Left colon (tissue), 2 donors: ENCODE results near the gene TIMM13. TPM values are rescaled to one million over a fixed set of nuclear protein-coding genes. Genes with fewer than 3 reads are reported as not detected.
"Not testable (repeated sequence)": the region's sequence is repeated elsewhere in the genome, so short reads cannot be mapped to it uniquely, and the experiment has no call there.

Source experiments
- ATAC-seq: fragments of 200-7000 bp; cut with Tn5 transposase; one replicate; pipeline ENCODE4 v1.9.1; 2020; ENCODE audit warnings: mild to moderate bottlenecking, moderate library complexity
- DNase-seq, 2 donors: peaks; one replicate each; pipeline ENCODE4 v3.0.0-alpha.2; 2020
- intact Hi-C, 2 donors: fragments of 100-400 bp; cut with DNase I in 1 of 2; cut with micrococcal nuclease in 1 of 2; formaldehyde crosslinking; loops; one replicate each; pipeline versions ENCODE4 v1.11.2 to v1.14.0; 2022; cut with DNase I, micrococcal nuclease
- long read RNA-seq: library from polyadenylated mRNA; unstranded; transcript quantifications from one replicate; pipeline ENCODE4 v2.0.0, GENCODE V29; 2021
- total RNA-seq, 2 donors: library from RNA; stranded (reverse); fragmentation: NEBNext Ultra II Directional; extraction: Animal tissue kit (Norgen Biotek cat#: 25700); gene quantifications; one replicate each; pipeline ENCODE4 v1.2.1, GENCODE V29; 2021
- donor health status: DM: no; HTN: no; CAD: no.
- donor health status: DM: yes; HTN: yes; CAD: no.

TIMM13 gene
- total RNA-seq: 100 to 1,000 TPM in 1 of 2 donors, 10 to 100 TPM in 1; 90.2 to 129 TPM
- long read RNA-seq, transcript TIMM13-201 (3 exons, 1,973 nt): major isoform, 121 of 125 reads
- long read RNA-seq, partial matches to known transcripts: 2 of 125 reads
- long read RNA-seq, other reads (novel, unspliced or antisense): 2 of 125 reads

DNA sequence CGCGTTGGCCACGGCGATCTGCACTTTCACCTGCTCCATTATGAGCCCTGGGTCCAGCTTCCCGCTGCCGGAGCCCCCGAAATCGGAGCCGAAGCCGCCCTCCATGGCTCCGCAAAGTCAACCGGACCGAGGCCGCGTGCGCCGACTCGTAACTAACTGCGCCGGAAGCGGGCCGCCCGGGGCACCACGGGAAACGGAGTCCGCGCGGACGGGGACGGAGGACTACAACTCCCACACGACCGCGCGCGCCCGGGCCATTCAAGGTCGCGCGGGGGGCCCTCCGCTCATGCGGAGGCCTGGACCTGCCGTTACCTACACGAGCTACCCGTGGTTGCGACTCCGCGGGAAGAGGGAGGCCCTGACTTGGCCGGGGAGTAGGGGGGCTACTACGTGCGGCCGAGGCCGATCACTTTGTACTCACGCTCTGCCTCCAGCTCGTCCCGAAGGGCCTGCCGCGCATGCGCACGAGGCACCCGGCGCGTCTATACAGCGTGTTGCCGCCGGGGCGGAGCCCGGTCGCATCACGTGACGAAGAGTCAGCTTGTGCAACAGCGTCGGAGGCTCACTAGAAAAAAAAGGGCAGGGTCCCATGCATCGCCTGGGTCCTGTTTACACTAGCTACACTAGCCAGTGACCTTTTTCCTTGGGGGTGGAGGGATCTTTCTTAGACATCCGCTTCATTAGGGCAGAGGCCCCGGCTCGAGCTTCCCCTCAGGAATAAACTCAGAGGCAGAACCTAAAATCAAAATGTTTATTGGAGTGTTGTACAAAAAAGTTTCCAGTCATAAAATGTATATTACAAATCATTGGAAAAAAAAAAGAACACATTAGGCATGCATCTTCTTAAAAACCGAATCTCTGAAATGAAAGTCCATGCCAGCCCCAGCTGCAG lies at the start of gene TIMM13:
TSS of gene TIMM13 (minus strand) at position 158 of the 892 bp plus-strand sequence. CDS start at position 105, 53 bp downstream.
- DNase-seq: peak; percentile 96 to 98
- intact Hi-C loops: no loop called here
- peak; percentile 91 for ATAC-seq

DNA sequence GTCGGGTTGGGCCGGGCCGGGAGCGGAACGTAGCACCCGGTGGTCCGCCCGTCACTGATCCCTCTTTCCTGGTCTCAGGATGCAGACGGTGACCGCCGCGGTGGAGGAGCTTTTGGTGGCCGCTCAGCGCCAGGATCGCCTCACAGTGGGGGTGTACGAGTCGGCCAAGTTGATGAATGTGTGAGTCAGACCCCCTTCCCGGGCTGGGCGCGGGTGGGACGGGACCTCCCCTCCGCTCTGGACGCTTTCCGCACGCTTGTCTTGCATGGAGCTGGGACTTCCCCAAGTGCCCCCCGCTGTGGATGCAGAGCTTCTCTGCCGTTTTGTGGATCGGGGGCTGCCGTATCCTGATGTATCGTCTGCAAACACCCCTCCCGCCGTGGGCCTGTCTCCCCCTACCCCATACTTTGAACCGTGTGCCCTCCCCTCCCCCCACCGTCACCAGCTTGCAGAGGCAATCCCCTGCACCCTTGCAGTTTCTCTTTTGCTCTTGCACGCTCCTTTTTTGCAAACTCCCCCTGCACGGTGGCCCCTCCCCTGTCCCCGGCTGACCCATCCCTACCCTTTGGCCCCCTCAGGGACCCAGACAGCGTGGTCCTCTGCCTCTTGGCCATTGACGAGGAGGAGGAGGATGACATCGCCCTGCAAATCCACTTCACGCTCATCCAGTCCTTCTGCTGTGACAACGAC lies 49.2 kb upstream of the TIMM13 start:
- intact Hi-C loops: loop anchor here (5.0 to 10.0 kb wide), 2 partner anchors 66 to 108 kb away; no protein-coding TSS in a partner anchor
- peak; percentile 68 to 77 for DNase-seq
- ATAC-seq: peak; percentile 11

DNA sequence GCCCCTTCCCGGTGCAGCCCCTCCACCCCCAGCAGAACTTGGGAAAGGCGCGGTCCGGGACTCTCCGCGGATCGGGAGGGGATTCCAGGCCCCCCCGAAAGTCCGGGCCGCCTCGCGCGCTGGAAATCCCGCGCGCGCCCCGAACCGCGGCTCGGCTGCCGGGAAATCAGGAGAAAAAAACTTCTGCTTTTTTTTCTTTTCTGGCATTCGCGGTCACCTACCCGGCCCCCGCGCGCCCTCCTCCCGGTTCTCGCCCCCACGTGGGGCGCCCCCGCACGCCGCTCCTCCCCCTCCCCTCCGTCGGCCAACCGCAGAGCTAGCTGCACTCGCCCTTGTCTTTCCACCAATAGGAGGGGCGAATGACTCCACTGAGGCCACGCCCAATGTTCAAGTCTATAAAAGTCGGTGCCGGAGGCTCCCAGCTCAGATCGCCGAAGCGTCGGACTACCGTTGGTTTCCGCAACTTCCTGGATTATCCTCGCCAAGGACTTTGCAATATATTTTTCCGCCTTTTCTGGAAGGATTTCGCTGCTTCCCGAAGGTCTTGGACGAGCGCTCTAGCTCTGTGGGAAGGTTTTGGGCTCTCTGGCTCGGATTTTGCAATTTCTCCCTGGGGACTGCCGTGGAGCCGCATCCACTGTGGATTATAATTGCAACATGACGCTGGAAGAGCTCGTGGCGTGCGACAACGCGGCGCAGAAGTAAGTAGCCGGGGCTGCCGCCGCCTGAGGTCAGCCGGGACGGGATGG lies 48.5 kb upstream of the TIMM13 start, which contains the start of gene GADD45B:
TSS of gene GADD45B (plus strand) at position 426 of the 749 bp plus-strand sequence. CDS start at position 658, 232 bp downstream.
- ATAC-seq (peak; percentile 74), DNase-seq (peak; percentile 97 to 98)
- intact Hi-C loops: loop anchor here (2.0 to 10.0 kb wide), 3 partner anchors 66 to 135 kb away; no protein-coding TSS in a partner anchor

DNA sequence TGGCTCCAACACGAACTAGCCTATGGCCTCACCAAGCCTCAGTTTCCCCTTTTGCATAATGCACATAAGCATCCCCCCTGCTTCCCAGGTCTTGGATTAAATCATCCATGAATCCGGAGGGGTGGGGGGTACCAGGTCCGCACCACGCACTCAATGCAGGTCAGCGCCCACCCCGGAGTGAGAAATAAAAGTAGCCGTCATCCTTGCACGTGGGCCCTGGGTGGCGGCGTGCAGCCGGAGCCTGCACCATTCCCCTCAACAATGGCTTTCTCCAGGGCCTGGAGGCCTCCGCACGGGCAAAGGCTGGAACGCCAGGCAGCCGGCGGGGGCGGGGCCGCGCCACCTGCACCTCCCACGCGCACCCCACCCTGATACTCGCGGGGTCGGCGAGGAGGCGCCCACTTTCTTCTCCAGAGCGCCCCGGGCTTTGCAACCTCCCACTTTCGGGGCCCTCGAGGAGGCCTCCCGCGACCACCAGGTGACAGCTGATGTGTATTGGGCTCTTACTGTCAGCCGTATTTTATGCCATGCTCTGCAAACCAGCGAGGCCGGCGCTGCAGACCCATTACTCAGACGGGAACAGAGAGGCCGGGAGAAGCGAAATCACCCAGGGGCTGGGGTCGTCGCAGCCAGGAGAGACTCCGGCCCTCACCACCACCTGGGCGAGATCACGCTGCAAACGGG lies 47.8 kb upstream of the TIMM13 start:
- peak; percentile 58 to 68 for DNase-seq
- intact Hi-C loops: loop anchor here (2.0 to 10.0 kb wide), 3 partner anchors 67 to 136 kb away; no protein-coding TSS in a partner anchor
- peak; percentile 46 for ATAC-seq

DNA sequence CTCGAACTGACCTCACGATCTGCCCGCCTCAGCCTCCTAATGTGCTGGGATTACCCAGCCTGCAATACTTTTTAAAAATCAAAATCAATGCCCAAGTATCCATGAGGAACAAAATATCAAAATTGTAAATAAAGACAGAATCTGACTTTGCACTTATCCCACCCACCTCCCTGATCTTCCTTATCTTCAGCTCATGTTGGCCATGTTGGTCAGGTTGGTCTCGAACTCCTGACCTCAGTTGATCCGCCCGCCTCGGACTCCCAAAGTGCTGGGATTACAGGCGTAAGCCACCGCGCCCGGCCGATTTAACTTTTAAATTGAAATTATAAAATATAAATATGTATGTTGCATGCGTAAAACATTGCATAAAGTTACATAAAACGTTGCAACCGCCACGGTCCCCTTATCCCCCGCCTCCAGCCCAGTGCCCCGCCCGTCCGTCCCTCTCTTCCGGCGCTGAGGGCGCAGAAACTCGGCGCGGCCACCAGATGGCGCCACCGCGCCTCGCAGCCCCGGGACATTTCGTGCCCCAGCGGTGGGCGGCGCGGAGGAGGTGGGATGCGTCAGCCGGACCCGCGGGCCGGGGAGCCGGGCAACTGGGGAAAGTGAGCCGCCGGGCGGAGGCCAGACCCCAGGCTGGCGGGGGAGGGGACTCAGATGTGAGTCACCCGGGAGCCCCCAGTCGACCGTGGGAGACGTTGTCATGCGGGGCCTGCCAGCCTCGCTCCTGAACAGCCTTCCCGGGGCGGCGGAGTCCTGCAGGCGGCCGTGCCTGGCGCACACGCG lies 47.0 kb upstream of the TIMM13 start:
- DNase-seq (peak; percentile 69 to 83), ATAC-seq (peak; percentile 46)
- intact Hi-C loops: loop anchor here (2.0 to 10.0 kb wide), 3 partner anchors 68 to 136 kb away; no protein-coding TSS in a partner anchor

DNA sequence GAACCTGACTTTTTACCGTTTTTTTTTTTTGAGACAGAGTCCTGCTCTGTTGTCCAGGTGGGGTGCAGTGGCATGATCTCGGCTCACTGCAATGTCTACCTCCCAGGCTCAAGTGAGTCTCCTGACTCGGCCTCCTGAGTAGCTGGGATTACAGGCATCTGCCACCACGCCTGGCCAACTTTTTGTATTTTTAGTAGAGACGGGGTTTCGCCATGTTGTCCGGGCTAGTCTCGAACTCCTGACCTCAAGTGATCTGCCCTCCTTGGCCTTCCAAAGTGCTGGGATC lies 42.5 kb upstream of the TIMM13 start:
- not testable (repeated sequence) for DNase-seq, ATAC-seq
- intact Hi-C loops: loop anchor here in 1 of 2 donors (10.0 kb wide), 1 partner anchor 115 kb away; no protein-coding TSS in a partner anchor

DNA sequence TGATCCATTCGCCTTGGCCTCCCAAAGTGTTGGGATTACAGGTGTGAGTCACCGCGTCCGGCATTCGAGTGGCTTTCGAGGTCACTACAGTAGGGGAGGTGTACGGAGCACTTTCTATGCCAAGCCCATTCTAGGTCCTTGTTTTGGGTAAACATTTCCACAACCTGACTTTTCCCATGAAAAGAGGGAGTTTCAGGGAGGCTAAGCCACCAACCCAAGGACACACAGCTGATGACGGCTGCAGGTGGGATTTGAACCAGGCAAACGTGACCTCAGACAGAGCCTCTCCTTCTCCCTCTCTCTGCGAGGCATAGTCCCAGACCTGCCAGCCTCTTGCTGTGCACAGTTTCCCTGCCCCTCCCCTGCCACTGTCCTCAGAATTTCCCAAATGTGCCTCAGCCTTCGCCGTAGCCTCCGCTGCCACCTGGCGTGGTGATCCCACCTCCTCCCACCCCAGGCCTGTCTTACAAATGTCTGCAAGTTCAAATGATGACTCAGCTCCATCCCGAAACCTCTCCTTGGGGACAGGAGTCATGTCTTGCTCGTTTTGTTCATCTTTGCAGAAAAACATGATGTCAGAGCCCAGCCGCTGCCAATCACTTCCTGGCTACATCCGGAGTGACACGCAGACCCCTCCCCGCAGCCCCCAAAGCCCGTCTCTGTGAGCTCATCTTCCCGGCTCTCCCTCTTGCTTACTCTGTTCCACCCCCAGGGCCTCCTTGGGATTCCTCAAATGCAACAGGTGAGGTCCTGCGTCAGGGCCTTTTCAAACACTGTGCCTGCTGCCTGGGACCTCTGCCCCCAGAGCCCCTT lies 41.9 kb upstream of the TIMM13 start:
- ATAC-seq (no peak), DNase-seq (no peak)
- intact Hi-C loops: no loop called here

DNA sequence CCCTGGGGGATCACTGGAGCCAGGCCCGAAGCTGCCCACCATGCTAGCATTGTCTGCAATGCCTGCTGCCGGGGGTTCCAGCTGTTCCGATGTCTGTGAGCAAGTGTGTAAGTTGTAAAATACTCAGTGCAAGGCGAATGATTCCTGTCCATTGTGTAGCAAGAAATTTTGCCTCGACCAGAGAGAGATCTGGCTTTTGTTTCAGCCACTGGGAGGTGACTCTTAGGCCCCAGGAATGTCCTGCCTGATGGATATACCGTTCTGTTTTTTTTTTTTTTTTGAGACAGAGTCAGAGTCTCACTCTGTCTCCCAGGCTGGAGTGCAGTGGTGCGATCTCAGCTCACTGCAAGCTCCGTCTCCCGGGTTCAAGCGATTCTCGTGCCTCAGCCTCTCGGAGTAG lies 41.2 kb upstream of the TIMM13 start:
- ATAC-seq: no peak
- DNase-seq: no peak
- intact Hi-C loops: no loop called here

DNA sequence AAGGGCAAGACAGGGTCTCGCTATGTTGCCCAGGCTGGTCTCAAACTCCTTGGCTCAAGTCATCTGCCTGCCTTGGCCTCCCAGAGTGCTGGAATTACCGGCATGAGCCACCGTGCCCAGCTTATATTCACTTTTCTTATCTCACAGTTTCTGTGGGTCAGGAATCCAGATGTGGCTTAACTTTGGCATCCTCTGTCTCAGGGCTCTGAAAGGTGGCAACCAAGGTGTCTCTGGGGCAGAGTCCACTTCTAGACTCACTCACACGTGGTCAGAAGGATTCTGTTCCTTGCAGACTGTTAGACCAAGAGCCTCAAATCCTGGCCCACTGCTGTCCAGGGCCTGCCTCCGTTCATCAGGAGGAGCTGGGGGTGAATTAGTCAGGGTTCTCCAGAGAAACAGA lies 37.0 kb upstream of the TIMM13 start:
- intact Hi-C loops: no loop called here
- ATAC-seq (no peak), DNase-seq (no peak)

DNA sequence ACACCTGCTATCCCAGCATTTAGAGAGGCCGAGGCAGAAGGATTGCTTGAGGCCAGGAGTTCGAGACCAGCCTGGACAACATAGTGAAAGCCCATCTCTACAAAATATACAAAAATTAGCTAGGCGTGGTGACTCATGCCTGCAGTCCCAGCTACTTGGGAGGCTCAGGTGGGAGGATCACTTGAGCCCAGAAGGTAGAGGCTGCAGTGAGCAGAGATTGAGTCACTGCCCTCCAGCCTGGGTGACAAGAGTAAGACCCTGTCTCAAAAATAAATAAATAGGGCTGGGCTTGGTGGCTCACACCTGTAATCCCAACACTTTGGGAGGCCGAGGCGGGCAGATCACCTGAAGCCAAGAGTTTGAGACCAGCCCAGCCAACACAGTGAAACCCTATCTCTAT lies 36.3 kb upstream of the TIMM13 start:
- ATAC-seq, intact Hi-C loops, DNase-seq: not testable (repeated sequence)

DNA sequence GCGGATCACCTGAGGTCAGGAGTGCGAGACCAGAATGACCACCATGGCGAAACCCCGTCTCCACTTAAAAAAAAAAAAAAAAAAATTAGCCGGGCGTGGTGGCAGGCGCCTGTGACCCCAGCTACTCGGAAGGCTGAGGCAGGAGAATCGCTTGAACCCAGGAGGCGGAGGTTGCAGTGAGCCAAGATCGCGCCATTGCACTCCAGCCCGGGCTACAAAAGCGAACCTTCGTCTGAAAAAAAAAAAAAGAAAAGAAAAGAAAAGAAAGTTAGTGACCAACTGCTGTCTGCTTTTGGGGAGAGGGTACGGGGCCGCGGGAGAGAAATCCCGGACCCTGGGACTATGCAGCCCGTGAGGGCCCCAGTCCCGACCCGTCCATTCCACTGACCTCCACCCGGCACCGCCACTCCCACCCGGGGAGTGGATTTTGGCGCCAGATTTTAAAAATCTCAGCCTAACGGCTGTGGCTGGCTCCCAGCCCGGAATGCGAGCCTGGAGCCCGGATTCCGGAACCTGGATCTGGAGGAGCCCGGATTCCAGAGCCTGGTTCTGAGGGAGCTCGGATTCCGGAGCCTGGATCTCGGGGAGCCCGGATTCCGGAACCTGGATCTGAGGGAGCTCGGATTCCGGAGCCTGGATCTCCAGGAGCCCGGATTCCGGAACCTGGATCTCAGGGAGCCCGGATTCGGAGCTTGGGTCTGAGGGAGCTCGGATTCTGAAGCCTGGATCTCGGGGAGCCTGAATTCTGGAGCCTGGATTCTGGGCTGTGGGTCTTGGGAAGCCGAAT lies 35.4 kb upstream of the TIMM13 start:
- intact Hi-C loops: no loop called here
- DNase-seq (peak; percentile 70 to 85), ATAC-seq (peak; percentile 62)

DNA sequence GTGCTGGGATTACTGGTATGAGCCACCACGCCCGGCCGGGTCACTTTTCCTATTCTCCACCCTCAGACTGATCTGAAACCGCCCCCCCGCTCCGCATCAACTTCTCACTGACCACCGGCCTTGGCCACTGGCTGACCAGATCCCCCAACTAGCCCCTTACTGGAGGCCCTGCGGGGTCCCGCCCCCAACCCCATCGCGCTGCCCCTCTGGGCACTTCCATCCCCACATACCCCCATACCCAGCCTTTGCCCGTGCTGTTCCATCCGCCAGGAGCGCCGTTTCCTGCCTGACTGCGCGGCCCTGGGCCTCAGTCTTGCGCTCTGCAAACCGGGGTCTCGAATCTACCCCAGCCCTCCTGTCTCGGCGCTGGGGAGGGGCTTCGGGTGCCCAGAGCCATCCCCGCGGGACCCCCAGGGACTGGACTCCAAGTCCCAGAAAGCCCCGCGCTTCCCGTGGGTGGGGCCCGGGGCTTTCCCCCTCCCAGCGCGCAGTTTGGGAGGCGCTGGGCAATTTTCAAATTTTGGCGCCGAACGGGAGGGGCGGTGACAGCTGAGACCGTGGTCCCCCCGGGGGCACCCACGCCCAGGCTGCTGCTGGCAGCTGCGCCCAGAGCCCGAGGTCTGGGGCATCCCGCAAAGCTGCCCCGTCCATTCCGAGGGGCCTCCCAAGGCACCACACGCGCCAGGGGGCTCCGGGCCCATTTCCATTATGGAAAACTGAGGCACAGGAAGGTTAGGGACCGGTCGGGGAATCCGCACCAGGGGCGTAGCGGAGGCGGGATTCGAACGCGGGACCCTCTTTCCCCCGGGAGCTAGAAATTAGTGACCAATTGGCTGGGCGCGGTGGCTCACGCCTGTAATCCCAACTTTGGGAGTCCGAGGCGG lies 34.6 kb upstream of the TIMM13 start:
- intact Hi-C loops: no loop called here
- DNase-seq: peak; percentile 44 to 58

DNA sequence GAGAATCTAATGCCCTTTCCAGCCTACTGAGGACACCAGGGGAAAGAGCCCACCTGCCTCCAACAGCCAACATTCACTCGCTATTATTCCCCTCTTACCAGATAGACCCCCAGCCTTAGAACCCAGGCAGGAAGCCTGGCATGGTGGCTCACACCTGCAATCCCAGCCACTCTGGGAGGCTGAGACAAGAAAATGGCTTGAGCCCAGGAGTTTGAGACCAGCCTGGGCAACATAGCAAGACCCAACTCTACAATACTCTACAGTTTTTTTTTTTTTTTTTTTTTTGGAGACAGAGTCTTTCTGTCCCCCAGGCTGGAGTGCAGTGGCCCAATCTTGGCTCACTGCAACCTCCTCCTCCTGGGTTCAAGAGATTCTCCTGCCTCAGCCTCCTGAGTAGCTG lies 32.9 kb upstream of the TIMM13 start:
- ATAC-seq (no peak), DNase-seq (no peak)
- intact Hi-C loops: no loop called here

More for the DNA sequence above, 34.6 kb upstream of the TIMM13 start:
- peak; percentile 58 for ATAC-seq

DNA sequence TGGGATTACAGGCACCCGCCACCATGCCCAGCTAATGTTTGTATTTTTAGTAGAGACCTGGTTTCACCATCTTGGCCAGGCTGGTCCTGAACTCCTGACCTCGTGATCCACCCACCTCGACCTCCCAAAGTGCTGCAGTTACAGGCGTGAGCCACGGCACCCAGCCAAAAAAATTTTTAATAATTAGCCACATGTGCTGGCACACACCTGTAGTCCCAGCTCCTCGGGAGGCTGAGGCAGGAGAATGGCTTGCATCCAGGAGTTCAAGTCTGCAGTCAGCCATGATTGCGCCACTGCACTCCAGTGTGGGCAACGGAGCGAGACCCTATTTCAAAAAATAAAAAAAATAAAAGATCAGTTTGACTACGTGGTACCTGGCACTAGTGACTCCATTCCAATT lies 31.4 kb upstream of the TIMM13 start:
- ATAC-seq, intact Hi-C loops, DNase-seq: not testable (repeated sequence)

DNA sequence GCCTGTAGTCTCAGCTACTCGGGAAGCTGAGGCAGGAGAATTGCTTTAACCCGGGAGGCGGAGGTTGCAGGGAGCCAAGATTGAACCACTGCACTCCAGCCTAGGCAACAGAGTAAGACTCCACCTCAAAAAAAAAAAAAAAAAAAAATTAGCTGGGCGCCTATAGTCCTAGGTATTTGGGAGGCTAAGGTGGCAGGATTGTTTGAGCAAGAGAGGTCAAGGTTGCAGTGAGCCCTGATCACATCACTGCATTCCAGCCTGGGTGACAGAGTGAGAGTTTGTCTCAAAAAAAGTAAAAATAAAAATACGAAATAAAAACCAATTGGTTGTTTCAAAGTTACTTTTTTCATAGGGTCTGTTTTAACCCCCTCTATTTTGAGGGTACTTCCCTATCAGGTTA lies 30.7 kb upstream of the TIMM13 start:
- intact Hi-C loops: no loop called here
- no peak for DNase-seq
- no peak for ATAC-seq
